Erythroblast (primary cell): ENCODE measurements around the gene LIMS1.
"Not testable (repeated sequence)": the region's sequence is repeated elsewhere in the genome, so short reads cannot be mapped to it uniquely, and the experiment has no call there.

Source experiments
- GATA1 ChIP-seq: IDR thresholded peaks from 2 replicates; pipeline ENCODE4 v1.6.1; 2011; ENCODE audit warnings: low read depth, mild to moderate bottlenecking, control low read depth, low read length, moderate library complexity
- POLR2A ChIP-seq: IDR thresholded peaks from 2 replicates; pipeline ENCODE4 v1.6.1; 2011; ENCODE audit warnings: mild to moderate bottlenecking, low read length

DNA sequence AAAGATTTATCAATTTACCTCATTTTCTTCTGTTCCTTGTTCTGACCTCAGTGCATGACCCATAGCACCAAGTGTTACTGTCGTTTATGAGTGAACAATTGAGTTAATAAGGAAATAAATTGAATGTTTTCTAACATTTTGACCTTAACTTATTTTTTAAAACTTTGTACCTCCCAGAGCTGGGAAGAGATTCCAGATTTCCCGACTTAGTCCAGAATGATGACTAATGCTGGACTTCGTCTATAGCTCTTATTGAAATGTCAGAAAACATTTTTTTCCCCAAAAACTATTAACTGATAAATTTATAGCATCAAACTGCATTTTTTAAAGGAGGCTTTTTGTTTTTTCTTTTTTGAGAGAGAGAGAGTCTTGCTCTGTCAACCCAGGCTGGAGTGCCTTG lies 21.8 kb upstream of the LIMS1 start:
- TF ChIP-seq POLR2A, GATA1: not testable (repeated sequence)
